OCI-LY7 (cell line): ENCODE measurements around the gene POU2AF1.

Experiments
- CTCF ChIP-seq: fragments of 200-600 bp; sonication (generic); conservative IDR thresholded peaks from 2 replicates; pipeline ENCODE4 v1.5.1; 2014; ENCODE audit warnings: mild to moderate bottlenecking, antibody characterized with exemption, low read length, moderate library complexity, mixed read lengths
- EZH2phosphoT487 ChIP-seq: fragments of 200-600 bp; sonication (generic); IDR thresholded peaks from 2 replicates; pipeline ENCODE4 v1.6.1; 2018; ENCODE audit warnings: low read depth, borderline replicate concordance, mild to moderate bottlenecking, mixed run types, antibody characterized with exemption, low read length, moderate library complexity, mixed read lengths

DNA sequence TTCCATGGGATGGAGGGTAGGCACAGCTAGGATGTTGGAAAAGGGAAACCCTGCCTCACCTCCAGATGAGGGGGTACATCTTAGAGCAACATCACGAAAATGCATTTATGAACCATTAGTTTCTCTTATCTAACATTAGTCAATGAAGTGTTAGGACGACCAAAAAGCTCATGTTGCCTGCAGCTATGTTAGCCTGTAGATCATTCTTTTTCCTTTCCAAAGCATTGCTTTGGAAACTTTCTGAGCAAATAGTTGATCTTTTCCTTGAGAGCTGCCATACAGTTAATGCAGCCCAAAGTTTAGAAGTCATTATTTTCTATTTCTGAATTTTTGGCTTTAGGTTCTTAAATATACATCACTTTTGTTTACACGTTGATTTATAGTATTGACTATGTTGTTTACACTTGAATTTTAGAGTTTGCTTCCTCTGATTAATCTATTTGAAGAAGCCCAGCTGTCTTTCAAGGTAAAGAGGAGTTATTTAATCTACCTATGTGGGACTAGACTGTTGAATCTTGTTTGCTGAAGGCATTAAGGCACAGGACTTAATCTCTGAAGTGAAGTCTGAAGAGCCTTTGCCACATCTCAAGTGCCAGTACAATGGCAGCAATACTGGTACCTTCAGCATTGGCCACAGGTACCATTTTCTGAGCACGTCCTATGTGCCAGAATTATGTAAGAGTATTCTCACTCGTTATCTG, 69.7 kb downstream of the POU2AF1 start:
- TF ChIP-seq CTCF (no peak), EZH2phosphoT487 (no peak)
